Naive thymus-derived CD4-positive, alpha-beta T cell (primary cell): Measurements from ENCODE around the gene ZNF234. TPM values are rescaled to one million over a fixed set of nuclear protein-coding genes. Genes with fewer than 3 reads are reported as not detected.

Experiments used
- ATAC-seq: fragments of 150-1000 bp; cut with Tn5 transposase; 2 replicates; pipeline ENCODE4 v1.10.0; 2021; ENCODE audit warnings: mild to moderate bottlenecking, moderate library complexity
- CTCF ChIA-PET: fragments of 350-600 bp; sonication (Branson Sonifier 250); formaldehyde crosslinking; loops from one replicate; lab custom pipeline; 2021; ENCODE audit warnings: antibody characterized with exemption; lab: Charles Lee
- POLR2A ChIA-PET: fragments of 350-600 bp; sonication (Branson Sonifier 250); formaldehyde crosslinking; loops from one replicate; lab custom pipeline; 2021; ENCODE audit warnings: antibody characterized with exemption, inconsistent platforms; lab: Charles Lee
- DNase-seq, 9 donors: peaks; one replicate each; pipeline versions ENCODE4 v3.0.0 to v3.0.0-alpha.2; 2020 to 2022; ENCODE audit warnings: mixed read lengths in 1 of 9
- H3K27ac ChIP-seq: one replicate; pipeline ENCODE4 v1.7.0; 2013; ENCODE audit warnings: mild to moderate bottlenecking, low read depth, low read length, moderate library complexity
- H3K27me3 ChIP-seq, 2 donors: one replicate each; pipeline ENCODE4 v1.7.0; 2013; ENCODE audit warnings: low read length in 2 of 2, mild to moderate bottlenecking in 2 of 2, moderate library complexity in 2 of 2; ENCODE audit not compliant: control insufficient read depth in 2 of 2, insufficient read depth in 2 of 2
- H3K36me3 ChIP-seq, 3 experiments: 1 replicate in 2 of 3; 2 replicates in 1 of 3; pipeline ENCODE4 v1.7.0; 2013; ENCODE audit warnings: low read length in 3 of 3, mild to moderate bottlenecking in 3 of 3, moderate library complexity in 1 of 3; ENCODE audit not compliant: insufficient read depth in 3 of 3, control insufficient read depth in 2 of 3
- H3K4me1 ChIP-seq, 2 donors: one replicate each; pipeline ENCODE4 v1.7.0; 2013; ENCODE audit warnings: low read length in 2 of 2, mild to moderate bottlenecking in 2 of 2, moderate library complexity in 1 of 2; ENCODE audit not compliant: control insufficient read depth in 2 of 2, insufficient read depth in 2 of 2
- H3K4me3 ChIP-seq: 2 replicates; pipeline ENCODE4 v1.7.0; 2013; ENCODE audit warnings: mild to moderate bottlenecking, low read length
- H3K9me3 ChIP-seq, 3 experiments: 1 replicate in 2 of 3; 2 replicates in 1 of 3; pipeline ENCODE4 v1.7.0; 2013; ENCODE audit warnings: low read length in 3 of 3; ENCODE audit not compliant: control insufficient read depth in 2 of 3
- H3K27ac Mint-ChIP-seq, 9 donors: one replicate each; pipeline ENCODE4 v1.8.0; 2020 to 2022; ENCODE audit warnings: mixed read lengths in 9 of 9, mild to moderate bottlenecking in 8 of 9, moderate library complexity in 5 of 9, inconsistent platforms in 2 of 9
- H3K27me3 Mint-ChIP-seq, 5 donors: one replicate each; pipeline ENCODE4 v1.8.0; 2021 to 2022; ENCODE audit warnings: mixed read lengths in 5 of 5, mild to moderate bottlenecking in 1 of 5
- H3K36me3 Mint-ChIP-seq, 5 donors: one replicate each; pipeline ENCODE4 v1.8.0; 2020 to 2022; ENCODE audit warnings: mixed read lengths in 5 of 5, mild to moderate bottlenecking in 3 of 5, inconsistent platforms in 1 of 5
- H3K4me1 Mint-ChIP-seq, 7 donors: one replicate each; pipeline ENCODE4 v1.8.0; 2020 to 2022; ENCODE audit warnings: mixed read lengths in 7 of 7, mild to moderate bottlenecking in 3 of 7, inconsistent platforms in 1 of 7
- H3K4me3 Mint-ChIP-seq, 10 donors: one replicate each; pipeline ENCODE4 v1.8.0; 2020 to 2022; ENCODE audit warnings: mild to moderate bottlenecking in 10 of 10, mixed read lengths in 10 of 10, moderate library complexity in 6 of 10, inconsistent platforms in 2 of 10
- H3K9me3 Mint-ChIP-seq, 11 donors: one replicate each; pipeline ENCODE4 v1.8.0; 2020 to 2022; ENCODE audit warnings: mixed read lengths in 11 of 11, mild to moderate bottlenecking in 4 of 11, inconsistent platforms in 1 of 11, moderate library complexity in 1 of 11
- intact Hi-C, 2 donors: fragments of 100-400 bp; cut with micrococcal nuclease; formaldehyde crosslinking; loops; one replicate each; pipeline ENCODE4 v1.15.1; 2023
- polyA plus RNA-seq, 2 donors: library from polyadenylated mRNA; unstranded; fragments of 300-500 nt; fragmentation: Illumina TruSeq; gene quantifications; one replicate each; pipeline ENCODE4 v1.2.3, GENCODE V29; 2021
- total RNA-seq, 6 experiments: library from RNA in 5 of 6; stranded (reverse) in 5 of 6; gene quantifications; 1 replicate in 5 of 6; 2 replicates in 1 of 6; pipeline ENCODE4 v1.2.3 and lab custom pipeline; 2021 to 2026

The ZNF234 gene
- total and polyA plus RNA-seq, 7 experiments from 2014 or later = 2.8 to 25.2 (median 9.5) TPM

DNA sequence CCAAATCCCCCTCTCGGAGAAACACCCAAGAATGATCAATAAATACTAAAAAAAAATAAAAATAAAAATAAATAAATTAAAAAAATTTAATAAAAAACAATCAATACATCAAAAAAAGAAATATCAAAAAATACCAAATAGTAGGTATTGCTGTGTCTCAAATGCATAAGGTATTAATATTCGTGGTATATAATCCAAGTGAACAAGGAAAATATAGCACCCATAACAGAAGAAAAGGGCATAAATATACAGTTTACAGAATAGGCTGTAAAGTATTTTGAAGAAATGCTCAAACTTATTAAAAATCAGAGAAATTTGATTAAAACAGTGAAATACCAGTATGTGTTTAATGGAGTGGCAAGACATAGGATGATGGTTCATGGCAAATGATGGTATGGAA is 63.4 kb downstream of the ZNF234 start:
- Mint-ChIP-seq H3K4me1 (peaks cover 7 to 14% (median 10%) of the 10 kb centered on the region in 7 donors), H3K4me3 (no peak overlapping the region), H3K36me3 (peaks cover 4 to 14% (median 7%) of the 10 kb centered on the region in 5 donors), H3K27ac (no peak overlapping the region), H3K9me3 (peaks cover 4 to 73% (median 31%) of the 10 kb centered on the region in 11 donors), H3K27me3 (peaks cover 0 to 27% (median 18%) of the 10 kb centered on the region in 5 donors)
- ChIA-PET CTCF (no interaction called here), POLR2A (no interaction called here)
- DNase-seq = no peak
- no peak for ATAC-seq
- H3K9me3 ChIP-seq = peaks cover 0 to 5% (median 5%) of the 10 kb centered on the region in 3 experiments
- peaks cover 0 to 11% of the 10 kb centered on the region in 2 donors for H3K4me1 ChIP-seq
- intact Hi-C loops = loop anchor here (5.0 to 10.0 kb wide), 2 partner anchors 267 to 380 kb away; partner anchors contain the start of genes ZNF283 (in 1 of the 2) and ZNF45 (in 1 of the 2)
- H3K36me3 ChIP-seq = peaks cover 0 to 3% (median 0%) of the 10 kb centered on the region in 3 experiments
- no peaks in the 10 kb centered on the region for H3K27me3 ChIP-seq
- H3K4me3 ChIP-seq = no peak overlapping the region
- H3K27ac ChIP-seq = no peak overlapping the region

DNA sequence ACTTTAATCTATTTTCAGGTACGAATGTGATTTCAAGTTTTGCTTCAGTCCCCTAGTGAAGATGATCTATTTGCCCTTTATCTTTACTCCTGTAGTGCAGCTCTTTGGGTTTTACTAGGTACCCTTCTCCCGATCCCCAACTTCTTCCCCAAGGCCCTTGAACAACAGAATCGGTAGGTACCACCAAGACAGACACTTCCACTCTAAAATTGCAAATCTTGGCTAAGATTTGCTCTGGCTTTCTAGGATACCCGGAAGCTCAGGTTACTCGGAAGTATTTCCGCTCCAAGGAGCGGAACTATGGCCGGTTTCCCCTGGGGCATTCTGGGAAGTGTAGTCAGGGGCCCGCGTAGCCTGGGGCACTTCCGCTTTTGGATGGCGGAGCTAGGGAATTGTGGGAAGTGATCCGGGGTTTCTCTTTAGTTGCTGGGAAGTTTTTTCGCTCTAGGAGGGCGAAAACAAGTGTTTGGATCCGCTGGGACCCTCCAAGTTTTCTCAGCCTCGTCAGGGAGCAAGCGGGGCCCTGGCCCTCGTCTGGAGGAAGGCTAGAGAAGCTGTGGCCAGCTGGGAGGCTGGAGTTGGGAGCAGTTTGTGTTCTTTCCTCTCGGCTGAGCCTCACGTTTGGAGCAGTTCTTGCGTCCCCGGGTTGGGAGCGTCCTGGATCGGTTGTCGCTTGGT is 65.9 kb downstream of the ZNF234 start:
- Mint-ChIP-seq H3K4me3 (peak overlapping the region; percentile 81 to 95 (median 87)), H3K27ac (peak overlapping the region; percentile 79 to 93 (median 84)), H3K27me3 (peaks cover 0 to 22% (median 16%) of the 10 kb centered on the region in 5 donors), H3K36me3 (peaks cover 4 to 16% (median 7%) of the 10 kb centered on the region in 5 donors), H3K4me1 (peaks cover 7 to 15% (median 11%) of the 10 kb centered on the region in 7 donors), H3K9me3 (peaks cover 1 to 49% (median 28%) of the 10 kb centered on the region in 11 donors)
- peaks cover 0 to 11% of the 10 kb centered on the region in 2 donors for H3K4me1 ChIP-seq
- peak overlapping the region; percentile 79 for H3K4me3 ChIP-seq
- H3K36me3 ChIP-seq = peaks cover 0 to 5% (median 0%) of the 10 kb centered on the region in 3 experiments
- intact Hi-C loops = loop anchor here (1.0 to 10.0 kb wide), 11 partner anchors 42 to 382 kb away; partner anchors contain the start of genes ZNF226 (in 2 of the 2), ZNF284 (in 2 of the 2), ZNF222 (in 1 of the 2) and ZNF224 (in 1 of the 2)
- CTCF ChIA-PET = no interaction called here
- DNase-seq (peak; percentile 25 to 78 (median 70)), ATAC-seq (peak; percentile 97)
- peak overlapping the region; percentile 75 for H3K27ac ChIP-seq
- POLR2A ChIA-PET = interaction anchor here (0.6 to 2.2 kb wide), 8 partner anchors 12 to 206 kb away, joined by 3 to 12 read pairs (median 3); partner anchors contain the start of genes ZNF222, ZNF223 and ZNF226
- no peaks in the 10 kb centered on the region for H3K27me3 ChIP-seq
- no peaks in the 10 kb centered on the region for H3K9me3 ChIP-seq

Other genes starting within 250 kb of the ZNF234 start
- gene ZNF45, start 206.3 kb upstream of the ZNF234 start, total RNA-seq = 10 to 100 TPM in 4 of 5 experiments, 1 to 10 TPM in 1; 8.4 to 28.5 (median 15.3) TPM
- gene ZNF45, start 206.3 kb upstream of the ZNF234 start, polyA plus RNA-seq = 10 to 100 TPM; 15.6 to 19.0 TPM
- gene ZNF221, start 190.3 kb upstream of the ZNF234 start, total RNA-seq = 1 to 10 TPM in 3 of 5 experiments, under 1 TPM in 2; 0.69 to 2.0 (median 1.7) TPM
- gene ZNF221, start 190.3 kb upstream of the ZNF234 start, polyA plus RNA-seq = 1 to 10 TPM in 1 of 2 donors, under 1 TPM in 1; 0.65 to 1.0 TPM
- 10 to 100 TPM in 2 of 5 experiments, 1 to 10 TPM in 3; 5.2 to 13.3 (median 9.1) TPM for gene ZNF155, start 157.4 kb upstream of the ZNF234 start, total RNA-seq
- 1 to 10 TPM in 1 of 2 donors, under 1 TPM in 1; 0.99 to 2.8 TPM for gene ZNF155, start 157.4 kb upstream of the ZNF234 start, polyA plus RNA-seq
- 10 to 100 TPM in 2 of 5 experiments, 1 to 10 TPM in 3; 2.7 to 18.1 (median 6.7) TPM for gene ZNF230, start 138.6 kb upstream of the ZNF234 start, total RNA-seq
- gene ZNF230, start 138.6 kb upstream of the ZNF234 start, polyA plus RNA-seq = 1 to 10 TPM; 2.4 to 4.6 TPM
- gene ZNF222, start 116.2 kb upstream of the ZNF234 start, total RNA-seq = 10 to 100 TPM in 1 of 5 experiments, 1 to 10 TPM in 4; 2.9 to 10.1 (median 4.5) TPM
- gene ZNF222, start 116.2 kb upstream of the ZNF234 start, polyA plus RNA-seq = 1 to 10 TPM; 2.1 to 3.6 TPM
- gene ZNF223, start 89.5 kb upstream of the ZNF234 start, total RNA-seq = 1 to 10 TPM in 4 of 5 experiments, under 1 TPM in 1; 0.15 to 8.7 (median 2.3) TPM
- gene ZNF223, start 89.5 kb upstream of the ZNF234 start, polyA plus RNA-seq = 1 to 10 TPM; 1.7 to 4.8 TPM
- gene ZNF284, start 69.4 kb upstream of the ZNF234 start, total RNA-seq = 1 to 10 TPM; 1.9 to 4.4 (median 2.4) TPM
- gene ZNF284, start 69.4 kb upstream of the ZNF234 start, polyA plus RNA-seq = under 1 TPM; 0.54 to 0.61 TPM
- 10 to 100 TPM; 35.0 to 82.0 (median 44.2) TPM for gene ZNF224, start 47.2 kb upstream of the ZNF234 start, total RNA-seq
- gene ZNF224, start 47.2 kb upstream of the ZNF234 start, polyA plus RNA-seq = 10 to 100 TPM; 11.1 to 17.1 TPM
- 10 to 100 TPM in 1 of 5 experiments, 1 to 10 TPM in 3, under 1 TPM in 1; 0.69 to 13.0 (median 5.1) TPM for gene ZNF225, start 28.2 kb upstream of the ZNF234 start, total RNA-seq
- gene ZNF225, start 28.2 kb upstream of the ZNF234 start, polyA plus RNA-seq = 1 to 10 TPM; 1.9 to 5.8 TPM
- 10 to 100 TPM; 14.0 to 59.9 (median 20.3) TPM for gene ZNF226, start 23.5 kb downstream of the ZNF234 start, total RNA-seq
- 10 to 100 TPM; 26.0 to 28.1 TPM for gene ZNF226, start 23.5 kb downstream of the ZNF234 start, polyA plus RNA-seq
- 10 to 100 TPM; 18.3 to 51.5 (median 30.0) TPM for gene ZNF227, start 71.0 kb downstream of the ZNF234 start, total RNA-seq
- gene ZNF227, start 71.0 kb downstream of the ZNF234 start, polyA plus RNA-seq = 10 to 100 TPM; 17.9 to 20.4 TPM
- gene ZNF233, start 118.3 kb downstream of the ZNF234 start, total RNA-seq = under 1 TPM in 1 of 5 experiments, not detected in 4; 0.14 TPM
- under 1 TPM; 0.47 to 0.95 TPM for gene ZNF233, start 118.3 kb downstream of the ZNF234 start, polyA plus RNA-seq
- 10 to 100 TPM in 2 of 5 experiments, 1 to 10 TPM in 3; 5.5 to 14.3 (median 6.7) TPM for gene ZNF235, start 163.5 kb downstream of the ZNF234 start, total RNA-seq
- 1 to 10 TPM; 1.9 to 4.3 TPM for gene ZNF235, start 163.5 kb downstream of the ZNF234 start, polyA plus RNA-seq
- under 1 TPM in 3 of 5 experiments, not detected in 2; 0.16 to 0.40 (median 0.17) TPM for gene ZNF112, start 215.1 kb downstream of the ZNF234 start, total RNA-seq
- gene ZNF112, start 215.1 kb downstream of the ZNF234 start, polyA plus RNA-seq = not detected